SJSA1 (cell line): Measurements from ENCODE around the gene NMBR. TPM values are rescaled to one million over a fixed set of nuclear protein-coding genes. Genes with fewer than 3 reads are reported as not detected.
"Not testable (repeated sequence)": the region's sequence is repeated elsewhere in the genome, so short reads cannot be mapped to it uniquely, and the experiment has no call there.

ENCODE experiments used
- DNase-seq, 2 experiments: peaks; one replicate each; pipeline ENCODE4 v3.0.0-alpha.2; 2015 to 2020; ENCODE audit warnings: low spot score in 2 of 2, low read depth in 1 of 2
- H3K27ac ChIP-seq: fragments of 250-450 bp; sonication (Bioruptor Pico); 2 replicates; pipeline ENCODE4 v1.5.1; 2020; ENCODE audit warnings: mild to moderate bottlenecking, moderate library complexity
- H3K27me3 ChIP-seq: fragments of 250-450 bp; sonication (Bioruptor Pico); replicated peaks from 2 replicates; pipeline ENCODE4 v1.5.1; 2020; ENCODE audit warnings: mild to moderate bottlenecking, moderate library complexity
- H3K36me3 ChIP-seq: fragments of 250-450 bp; sonication (Bioruptor Pico); 2 replicates; pipeline ENCODE4 v1.5.1; 2020; ENCODE audit warnings: mild to moderate bottlenecking
- H3K4me1 ChIP-seq: fragments of 250-450 bp; sonication (Bioruptor Pico); replicated peaks from 2 replicates; pipeline ENCODE4 v1.6.1; 2021; ENCODE audit warnings: mild to moderate bottlenecking
- H3K4me3 ChIP-seq: fragments of 250-450 bp; sonication (Bioruptor Pico); 2 replicates; pipeline ENCODE4 v1.5.1; 2020; ENCODE audit warnings: mild to moderate bottlenecking
- H3K9me3 ChIP-seq: fragments of 250-450 bp; sonication (Bioruptor Pico); replicated peaks from 2 replicates; pipeline ENCODE4 v1.5.1; 2020; ENCODE audit warnings: mild to moderate bottlenecking
- total RNA-seq: library from RNA; depleted of rRNA; stranded (reverse); fragments of >200 nt; shearing (Covaris generic); gene quantifications from 2 replicates; pipeline ENCODE4 v1.2.3, GENCODE V29; 2014

Gene NMBR
- total RNA-seq, 1 experiment from 2014 or later, result not detected

DNA sequence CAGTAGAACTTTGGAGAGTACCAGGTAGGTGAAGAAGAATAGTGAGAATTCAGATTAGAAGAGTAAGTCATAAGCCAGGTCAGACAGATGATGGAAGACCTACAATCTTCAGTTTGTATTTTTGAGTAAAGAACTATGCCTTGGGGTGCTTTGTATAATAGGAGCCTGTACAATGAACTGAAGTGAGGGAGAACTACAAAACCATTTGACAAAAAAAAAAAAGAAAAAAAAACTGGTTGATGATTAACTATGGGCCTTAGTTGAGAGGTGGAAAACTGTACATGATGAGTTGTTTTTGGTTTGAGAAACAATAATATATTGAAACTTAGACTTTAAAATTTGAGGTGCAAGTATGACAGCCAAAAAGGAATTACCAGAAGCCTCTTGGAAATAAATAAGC is 25.8 kb upstream of the NMBR start:
- Histone ChIP-seq H3K4me3 (no peak overlapping the region), H3K4me1 (no peaks in the 10 kb centered on the region), H3K27ac (no peak overlapping the region), H3K27me3 (no peaks in the 10 kb centered on the region), H3K9me3 (no peaks in the 10 kb centered on the region), H3K36me3 (peaks cover 52% of the 10 kb centered on the region)
- DNase-seq, result no peak

DNA sequence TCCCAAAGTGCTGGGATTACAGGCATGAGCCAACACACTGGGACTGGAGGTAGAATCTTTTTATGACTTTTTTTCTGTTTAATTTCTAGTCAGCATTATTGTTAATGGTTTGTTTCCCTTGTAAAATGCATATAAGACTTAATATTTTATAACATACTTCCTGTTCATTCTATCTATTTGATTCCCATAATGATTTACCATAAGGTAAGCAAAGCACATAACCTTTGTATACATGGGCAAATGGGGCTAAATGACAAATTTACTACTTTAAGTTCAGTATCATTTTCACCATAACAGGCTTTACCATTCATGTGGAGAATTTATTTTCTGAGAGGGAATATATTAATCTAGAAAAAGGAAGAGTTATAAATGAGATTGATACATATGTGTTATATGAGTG is 24.4 kb upstream of the NMBR start:
- DNase-seq, result no peak
- no peaks in the 10 kb centered on the region for H3K27me3 ChIP-seq
- no peaks in the 10 kb centered on the region for H3K9me3 ChIP-seq
- no peaks in the 10 kb centered on the region for H3K4me1 ChIP-seq
- H3K36me3 ChIP-seq, result peaks cover 51% of the 10 kb centered on the region
- no peak overlapping the region for H3K4me3 ChIP-seq
- H3K27ac ChIP-seq, result no peak overlapping the region

DNA sequence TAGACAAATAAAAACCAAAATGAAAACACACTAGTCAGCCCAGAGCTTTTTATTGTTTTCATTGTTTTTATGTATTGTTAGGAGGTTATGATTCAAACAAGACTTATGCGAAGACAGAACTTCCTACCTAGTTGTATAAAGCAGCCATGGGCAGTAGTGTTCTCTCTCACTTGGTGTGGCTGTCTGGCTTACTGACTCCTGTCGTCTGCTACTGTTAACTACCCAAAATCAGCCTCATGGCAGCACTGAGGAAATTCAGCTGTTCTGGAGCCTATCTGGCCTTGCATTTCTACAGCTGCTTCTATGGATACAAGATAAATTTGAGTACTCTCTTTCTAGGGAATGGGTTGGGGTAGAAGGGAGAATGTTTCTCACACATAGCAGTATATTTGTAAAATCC is 20.6 kb upstream of the NMBR start:
- H3K4me3 ChIP-seq, result no peak overlapping the region
- H3K4me1 ChIP-seq, result no peaks in the 10 kb centered on the region
- peak in 1 of 2 experiments; percentile 1 for DNase-seq
- no peaks in the 10 kb centered on the region for H3K9me3 ChIP-seq
- H3K27ac ChIP-seq, result no peak overlapping the region
- H3K27me3 ChIP-seq, result no peaks in the 10 kb centered on the region
- H3K36me3 ChIP-seq, result peaks cover 34% of the 10 kb centered on the region

DNA sequence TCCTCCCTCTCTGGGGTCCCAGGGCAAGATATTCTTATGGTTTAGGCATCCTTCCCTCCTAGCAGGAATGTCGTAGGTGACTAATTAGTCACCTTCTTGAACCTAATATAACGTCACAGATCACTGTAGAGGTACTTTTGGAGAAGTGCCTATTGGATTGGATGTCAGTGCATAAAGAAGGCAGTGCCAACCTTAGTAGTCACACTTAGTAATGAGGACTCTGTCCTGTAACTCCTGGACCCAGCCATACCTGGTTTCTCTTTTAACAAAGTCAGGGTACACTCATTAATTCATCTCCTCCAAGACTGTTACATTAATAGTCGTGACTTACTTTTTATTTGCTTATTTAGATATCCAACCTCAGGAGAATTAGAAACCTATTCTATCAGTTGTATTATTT is 20.1 kb upstream of the NMBR start:
- Histone ChIP-seq H3K27ac (no peak overlapping the region), H3K9me3 (no peaks in the 10 kb centered on the region), H3K36me3 (peaks cover 31% of the 10 kb centered on the region), H3K4me1 (no peaks in the 10 kb centered on the region), H3K27me3 (no peaks in the 10 kb centered on the region), H3K4me3 (no peak overlapping the region)
- no peak for DNase-seq

DNA sequence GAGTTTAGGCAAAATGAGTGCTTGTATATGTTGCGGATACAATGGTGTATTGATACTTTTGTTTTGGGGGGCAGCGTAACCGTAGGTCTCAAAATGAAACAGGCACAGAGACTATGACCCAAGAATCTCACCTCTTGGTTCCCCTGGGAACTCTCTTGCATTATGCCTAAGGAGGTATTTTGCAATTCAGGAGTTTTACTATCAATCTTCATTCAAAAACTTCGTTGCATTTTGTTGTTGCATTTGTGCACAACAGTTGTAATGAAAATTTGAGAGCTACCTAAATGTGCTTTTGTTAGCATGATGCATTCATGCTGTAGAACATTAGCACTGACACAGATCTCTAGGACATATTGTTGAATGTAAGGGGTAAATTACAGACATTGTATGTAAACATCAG is 18.3 kb upstream of the NMBR start:
- Histone ChIP-seq H3K36me3 (peaks cover 16% of the 10 kb centered on the region), H3K27ac (no peak overlapping the region), H3K4me3 (no peak overlapping the region), H3K9me3 (no peaks in the 10 kb centered on the region), H3K27me3 (no peaks in the 10 kb centered on the region), H3K4me1 (no peaks in the 10 kb centered on the region)
- DNase-seq, result no peak

DNA sequence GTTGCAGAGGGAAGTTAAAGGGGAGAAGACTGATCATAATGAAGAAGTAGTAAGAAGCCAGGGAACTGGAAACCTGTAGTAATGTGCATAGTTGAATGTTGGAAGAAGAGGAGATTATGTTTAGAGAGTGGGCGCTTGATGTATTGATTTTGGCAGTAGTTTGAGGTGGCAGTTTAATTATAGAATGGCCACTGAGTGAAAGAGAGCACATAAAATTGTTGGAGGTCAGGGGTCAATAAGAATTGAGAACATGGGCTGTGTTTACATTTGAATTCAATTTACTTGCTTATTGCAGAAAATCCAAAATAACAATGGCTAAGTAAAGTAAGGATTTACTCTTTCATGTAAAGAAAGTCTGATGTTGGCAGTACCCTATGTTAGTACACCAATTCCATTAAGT is 15.9 kb upstream of the NMBR start:
- Histone ChIP-seq H3K36me3 (peaks cover 11% of the 10 kb centered on the region), H3K9me3 (no peaks in the 10 kb centered on the region), H3K4me1 (no peaks in the 10 kb centered on the region), H3K27me3 (no peaks in the 10 kb centered on the region), H3K27ac (no peak overlapping the region), H3K4me3 (no peak overlapping the region)
- DNase-seq, result no peak

DNA sequence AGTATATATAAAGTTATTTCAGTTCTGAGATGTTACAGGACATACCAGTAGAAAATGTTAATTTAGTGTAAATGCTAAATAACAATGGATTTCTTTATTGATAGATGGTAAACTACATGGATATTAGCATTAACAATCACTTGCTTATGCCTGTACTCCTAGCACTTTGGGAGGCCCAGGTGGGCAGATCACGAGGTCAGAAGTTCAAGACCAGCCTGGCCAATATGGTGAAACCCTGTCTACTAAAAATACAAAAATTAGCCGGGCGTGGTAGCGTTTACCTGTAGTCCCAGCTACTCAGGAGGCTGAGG is 9.8 kb upstream of the NMBR start:
- not testable (repeated sequence) for H3K27ac ChIP-seq, DNase-seq, H3K4me1 ChIP-seq, H3K4me3 ChIP-seq, H3K27me3 ChIP-seq, H3K36me3 ChIP-seq, H3K9me3 ChIP-seq

DNA sequence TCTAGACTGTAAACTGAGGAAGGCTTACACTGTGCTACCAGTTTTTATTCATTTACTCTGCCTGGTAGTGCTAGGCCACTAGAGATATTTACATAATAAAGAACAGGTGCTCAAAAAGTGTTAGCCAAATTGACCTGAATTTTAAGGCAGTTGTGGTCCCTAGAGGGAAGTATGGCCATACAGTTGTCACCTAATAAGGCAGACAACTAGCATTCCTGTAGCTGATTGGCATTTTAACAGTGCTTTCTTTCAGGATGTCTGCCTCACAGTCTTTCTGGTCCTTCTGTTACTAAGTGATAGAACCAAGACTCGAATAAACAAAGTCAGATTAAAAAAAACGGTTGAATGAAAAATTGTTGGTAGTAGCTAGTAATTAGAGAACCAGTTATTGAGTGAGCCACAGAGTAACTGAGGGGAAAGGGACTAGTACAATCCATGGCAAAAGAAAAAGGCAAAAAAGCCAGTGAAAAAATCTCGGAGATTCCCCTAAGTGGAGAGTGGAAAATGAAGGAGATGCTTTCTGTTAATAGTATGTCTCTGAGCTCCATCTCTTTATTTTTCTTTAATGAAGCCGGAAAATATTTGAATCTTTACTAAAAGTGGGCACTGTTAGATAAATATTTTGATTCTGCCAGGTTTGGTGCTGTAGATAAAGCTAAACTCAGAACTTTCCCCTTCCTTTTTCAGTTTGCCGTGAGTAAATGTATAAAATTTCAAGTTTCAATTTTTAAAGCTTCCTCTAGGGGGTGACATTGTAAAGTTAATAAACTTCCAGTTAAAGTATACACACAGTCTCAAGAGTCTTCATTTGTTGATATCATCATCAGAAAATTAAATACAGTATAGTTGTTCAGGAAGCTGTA is 9.2 kb upstream of the NMBR start:
- Histone ChIP-seq H3K27me3 (no peaks in the 10 kb centered on the region), H3K9me3 (no peaks in the 10 kb centered on the region), H3K4me3 (no peak overlapping the region), H3K36me3 (no peaks in the 10 kb centered on the region), H3K4me1 (no peaks in the 10 kb centered on the region; the same call in 1 of the 2 replicates), H3K27ac (no peak overlapping the region; the same call in 1 of the 2 replicates)
- DNase-seq, result peak in 1 of 2 experiments; percentile 19

DNA sequence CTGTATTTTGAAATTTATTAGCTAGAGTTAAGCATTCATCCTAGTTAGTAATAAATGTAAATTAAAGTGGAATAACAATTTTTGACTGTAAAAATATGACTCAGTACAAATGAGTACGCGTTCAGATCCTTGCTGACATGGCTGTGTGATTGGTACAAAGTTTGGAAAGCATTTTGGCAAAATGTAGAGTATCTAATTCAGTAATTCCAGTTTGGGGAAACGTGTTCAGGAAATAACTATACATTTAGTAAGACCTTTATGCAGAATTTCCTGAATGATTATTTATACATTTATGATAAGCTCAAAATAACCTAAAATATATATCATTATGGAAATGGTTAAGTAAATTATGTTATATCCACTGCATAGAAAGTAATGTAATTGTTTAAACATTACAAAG is 8.2 kb upstream of the NMBR start:
- DNase-seq, result no peak
- no peaks in the 10 kb centered on the region for H3K9me3 ChIP-seq
- no peak overlapping the region for H3K27ac ChIP-seq
- H3K4me3 ChIP-seq, result no peak overlapping the region
- peaks cover 4% of the 10 kb centered on the region; the same call in 1 of the 2 replicates for H3K36me3 ChIP-seq
- H3K27me3 ChIP-seq, result no peaks in the 10 kb centered on the region
- H3K4me1 ChIP-seq, result no peaks in the 10 kb centered on the region; the same call in 1 of the 2 replicates

DNA sequence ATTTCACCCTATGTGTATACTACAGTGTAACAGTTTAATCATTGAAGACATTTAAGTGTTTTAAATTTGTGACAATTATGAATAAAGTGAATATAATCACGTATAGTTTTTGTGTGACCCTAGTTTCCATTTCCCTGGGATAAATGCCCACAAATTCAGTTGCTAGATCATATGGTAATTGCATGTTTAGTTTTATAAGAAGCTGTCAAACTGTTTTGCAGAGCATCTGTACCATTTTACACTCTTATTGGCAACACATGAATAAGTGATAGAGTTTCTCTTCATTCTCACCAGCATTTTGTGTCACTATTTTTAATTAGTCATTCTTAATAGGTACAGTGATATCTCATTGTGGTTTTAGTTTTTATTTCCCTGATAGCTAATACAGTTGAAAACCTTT is 7.4 kb upstream of the NMBR start:
- no peak overlapping the region for H3K4me3 ChIP-seq
- no peaks in the 10 kb centered on the region for H3K9me3 ChIP-seq
- H3K27ac ChIP-seq, result no peak overlapping the region
- peaks cover 4% of the 10 kb centered on the region; the same call in 1 of the 2 replicates for H3K36me3 ChIP-seq
- no peaks in the 10 kb centered on the region; the same call in 1 of the 2 replicates for H3K4me1 ChIP-seq
- H3K27me3 ChIP-seq, result no peaks in the 10 kb centered on the region
- DNase-seq, result no peak

DNA sequence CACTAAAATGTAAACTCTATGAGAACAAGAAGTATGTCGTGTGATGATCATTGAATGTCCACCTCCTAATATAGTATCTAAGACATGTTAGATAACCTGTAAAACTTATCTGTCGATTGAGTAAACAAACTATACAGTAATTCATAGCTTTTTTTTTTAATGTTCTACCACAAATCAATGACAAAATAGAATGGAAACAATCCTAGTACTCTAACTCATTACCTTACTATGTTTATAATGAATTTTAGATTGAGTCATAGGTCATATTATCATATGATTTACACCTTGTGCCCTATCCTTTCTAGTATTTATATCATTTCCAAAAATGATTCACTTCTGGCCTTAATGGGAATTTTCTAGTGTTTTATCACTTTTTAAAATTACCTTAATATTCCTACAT is 6.3 kb upstream of the NMBR start:
- no peak for DNase-seq
- no peaks in the 10 kb centered on the region for H3K27me3 ChIP-seq
- peaks cover 5% of the 10 kb centered on the region for H3K4me1 ChIP-seq
- no peak overlapping the region for H3K4me3 ChIP-seq
- no peak overlapping the region for H3K27ac ChIP-seq
- H3K36me3 ChIP-seq, result peaks cover 6% of the 10 kb centered on the region; the same call in 1 of the 2 replicates
- no peaks in the 10 kb centered on the region for H3K9me3 ChIP-seq

DNA sequence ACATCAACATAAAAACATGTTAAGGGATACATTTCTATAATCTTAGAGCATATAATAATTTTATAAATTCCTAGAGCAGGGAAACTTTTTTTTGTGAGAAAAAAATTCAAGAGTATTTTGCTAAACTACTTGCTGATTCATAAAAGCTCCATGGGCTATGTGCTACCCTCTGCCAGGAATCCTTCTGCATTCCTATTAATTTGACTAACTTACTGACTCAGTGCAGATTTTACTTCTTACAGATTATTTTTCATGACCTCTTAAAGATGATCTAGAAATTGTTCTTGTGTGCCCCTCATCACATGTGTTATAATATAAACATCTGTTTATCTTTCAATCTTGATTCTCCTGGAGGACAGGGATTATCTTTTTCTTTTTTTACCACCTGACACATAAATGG is 5.8 kb upstream of the NMBR start:
- Histone ChIP-seq H3K36me3 (peaks cover 6% of the 10 kb centered on the region; the same call in 1 of the 2 replicates), H3K4me3 (no peak overlapping the region), H3K9me3 (no peaks in the 10 kb centered on the region), H3K27me3 (no peaks in the 10 kb centered on the region), H3K4me1 (peaks cover 9% of the 10 kb centered on the region), H3K27ac (no peak overlapping the region)
- DNase-seq, result no peak

DNA sequence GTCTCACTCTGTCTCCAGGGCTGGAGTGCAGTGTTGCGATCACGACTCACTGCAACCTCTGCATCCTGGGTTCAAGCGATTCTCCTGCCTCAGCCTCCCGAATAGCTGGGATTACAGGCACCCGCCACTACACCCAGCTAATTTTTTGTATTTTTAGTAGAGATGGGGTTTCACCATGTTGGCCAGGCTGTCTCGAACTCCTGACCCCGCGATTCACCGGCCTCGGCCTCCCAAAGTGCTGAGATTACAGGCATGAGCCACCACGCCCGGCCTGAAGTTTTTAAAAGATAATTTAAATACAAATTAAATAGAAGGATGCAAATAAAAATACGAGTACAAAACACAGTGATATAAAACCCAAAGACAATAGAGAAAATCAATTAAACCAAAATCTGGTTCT is 5.4 kb downstream of the NMBR start:
- not testable (repeated sequence) for H3K4me3 ChIP-seq, H3K36me3 ChIP-seq, DNase-seq

DNA sequence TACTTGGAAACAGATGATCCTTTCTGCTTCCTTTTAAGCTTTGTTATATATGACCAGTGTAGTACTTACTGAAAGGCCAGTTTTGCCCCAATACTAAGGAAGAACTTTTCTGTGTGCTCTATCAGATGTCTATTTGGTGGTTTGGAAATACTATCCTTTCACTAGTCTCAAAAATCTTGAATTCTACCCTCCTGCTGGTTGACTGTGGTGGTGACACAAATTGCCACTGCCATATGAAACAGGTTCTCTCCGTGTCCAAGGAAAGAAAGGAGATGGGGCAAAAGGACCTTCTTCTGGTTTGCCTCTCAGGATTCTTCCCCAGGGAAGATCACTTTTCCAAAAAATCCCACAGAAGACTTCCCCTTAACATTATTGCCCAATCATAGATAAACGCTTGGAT is 8.0 kb downstream of the NMBR start:
- Histone ChIP-seq H3K4me3 (no peak overlapping the region), H3K4me1 (no peaks in the 10 kb centered on the region), H3K36me3 (no peaks in the 10 kb centered on the region), H3K27me3 (peaks cover 2% of the 10 kb centered on the region; the same call in 1 of the 2 replicates), H3K9me3 (no peaks in the 10 kb centered on the region), H3K27ac (no peak overlapping the region)
- no peak for DNase-seq

More for the DNA sequence above, 5.4 kb downstream of the NMBR start:
- H3K9me3 ChIP-seq, H3K27ac ChIP-seq, H3K4me1 ChIP-seq, H3K27me3 ChIP-seq: not testable (repeated sequence)

DNA sequence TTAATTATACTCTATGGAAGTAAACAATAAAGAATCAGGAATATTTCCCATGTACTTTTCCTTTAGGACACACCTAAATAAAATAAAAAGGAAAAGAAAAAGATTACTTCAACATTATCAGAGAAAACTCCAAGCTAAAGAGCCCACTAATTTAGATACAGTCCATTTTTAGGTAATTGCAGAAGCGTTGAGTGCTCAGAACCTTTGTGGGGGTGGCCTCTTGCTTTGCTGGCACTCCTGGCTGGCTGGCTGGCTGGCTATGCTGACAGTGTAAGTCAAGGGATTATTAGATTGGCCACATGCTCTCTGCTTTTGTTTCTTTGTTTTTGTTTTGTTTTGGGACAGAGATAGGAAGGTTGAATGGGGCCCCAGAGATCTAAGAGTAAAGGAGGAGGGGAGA is 14.3 kb downstream of the NMBR start, which contains the start of gene GJE1:
TSS of gene GJE1 (plus strand) at position 301 of the 400 bp plus-strand sequence. CDS start 234 bp downstream, outside the sequence.
- no peaks in the 10 kb centered on the region for H3K36me3 ChIP-seq
- H3K27ac ChIP-seq, result no peak within 1 kb of the TSS
- no peaks in the 10 kb centered on the region for H3K4me1 ChIP-seq
- DNase-seq, result no peak
- no peaks in the 10 kb centered on the region for H3K27me3 ChIP-seq
- 0 out of 2 replicates have a peak, but pooled peaks cover 3% of the 10 kb centered on the region for H3K9me3 ChIP-seq
- H3K4me3 ChIP-seq, result no peak within 1 kb of the TSS
